ENCODE measurements around the gene OR1E1.
"Not testable (repeated sequence)": the region's sequence is repeated elsewhere in the genome, so short reads cannot be mapped to it uniquely, and the experiment has no call there.

OR1E1 gene, protein sequence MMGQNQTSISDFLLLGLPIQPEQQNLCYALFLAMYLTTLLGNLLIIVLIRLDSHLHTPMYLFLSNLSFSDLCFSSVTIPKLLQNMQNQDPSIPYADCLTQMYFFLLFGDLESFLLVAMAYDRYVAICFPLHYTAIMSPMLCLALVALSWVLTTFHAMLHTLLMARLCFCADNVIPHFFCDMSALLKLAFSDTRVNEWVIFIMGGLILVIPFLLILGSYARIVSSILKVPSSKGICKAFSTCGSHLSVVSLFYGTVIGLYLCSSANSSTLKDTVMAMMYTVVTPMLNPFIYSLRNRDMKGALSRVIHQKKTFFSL

DNA sequence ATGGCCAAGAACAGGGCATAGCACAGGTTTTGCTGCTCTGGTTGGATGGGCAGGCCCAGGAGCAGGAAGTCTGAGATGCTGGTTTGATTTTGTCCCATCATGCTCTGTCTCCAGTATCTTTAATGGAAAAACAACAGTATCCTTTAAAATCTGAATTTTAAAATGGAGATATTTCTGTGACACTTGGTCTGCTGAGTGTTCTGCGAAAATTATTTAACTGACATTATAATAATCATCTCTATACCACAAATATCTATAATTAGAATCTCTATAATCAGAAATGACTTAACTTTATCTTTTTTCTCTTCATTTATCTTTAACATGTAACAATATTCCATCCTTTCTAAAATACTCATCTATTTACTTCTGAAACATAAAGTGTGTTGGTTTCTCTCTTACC is at the start of gene OR1E1:
TSS of gene OR1E1 (minus strand) at position 101 of the 400 bp plus-strand sequence. CDS start at position 101, 0 bp downstream.
- no peak for DNase-seq

DNA sequence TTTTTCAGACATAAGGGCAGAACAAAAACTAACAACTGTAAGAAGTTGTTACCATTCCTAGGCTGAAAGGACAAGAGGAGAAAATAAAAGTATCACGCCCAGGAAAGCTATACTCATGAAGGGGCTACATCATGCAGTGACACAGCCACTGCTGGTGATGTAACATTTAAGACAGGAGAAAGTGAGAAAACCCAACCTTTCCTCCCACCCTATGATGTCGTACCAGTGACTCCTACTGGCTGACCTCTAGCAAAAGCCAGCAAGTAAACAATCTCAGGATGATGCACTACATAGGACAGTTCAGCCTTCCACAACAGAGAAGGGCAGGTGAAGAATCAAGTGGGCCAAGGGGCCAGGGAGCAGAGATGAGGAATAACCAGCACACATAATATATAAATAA is 49.4 kb upstream of the OR1E1 start:
- DNase-seq, result no peak

DNA sequence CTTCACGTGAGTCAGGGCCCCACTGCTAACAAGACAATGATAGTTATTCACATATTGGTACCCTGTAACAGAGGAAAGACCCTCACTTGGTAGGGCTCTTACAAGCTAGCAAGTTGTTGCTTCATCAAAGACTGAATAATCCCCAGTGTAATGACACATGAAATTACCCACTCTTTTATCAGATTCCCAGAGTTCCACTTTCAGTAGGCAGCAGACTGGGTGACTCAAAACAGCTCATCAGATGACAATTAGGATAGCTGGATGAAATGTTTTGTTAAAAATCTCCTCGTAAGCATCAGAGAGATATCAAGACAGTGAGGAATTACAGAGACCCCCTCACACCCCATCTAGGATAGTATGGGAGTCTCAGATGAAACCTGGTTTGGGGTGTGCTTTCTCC is 42.2 kb upstream of the OR1E1 start:
- DNase-seq, result no peak

DNA sequence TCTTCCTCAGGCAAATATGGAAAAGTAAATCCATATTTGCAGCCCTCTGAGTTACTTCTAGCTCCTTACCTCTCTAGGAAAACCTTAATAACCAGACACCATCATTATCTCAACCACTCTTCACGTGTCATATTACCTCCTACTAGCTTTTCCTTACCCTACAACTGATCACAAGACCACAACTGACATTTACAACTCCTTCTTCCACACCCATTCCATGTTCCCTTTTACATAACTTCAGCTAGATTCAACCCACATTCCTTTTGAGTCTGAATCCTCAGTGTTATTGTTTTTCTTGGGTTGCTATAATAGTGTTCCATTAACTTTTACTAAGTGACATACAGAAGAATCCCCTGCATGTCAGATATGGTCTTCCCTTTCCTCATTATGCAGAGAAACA is 40.2 kb upstream of the OR1E1 start:
- no peak for DNase-seq

DNA sequence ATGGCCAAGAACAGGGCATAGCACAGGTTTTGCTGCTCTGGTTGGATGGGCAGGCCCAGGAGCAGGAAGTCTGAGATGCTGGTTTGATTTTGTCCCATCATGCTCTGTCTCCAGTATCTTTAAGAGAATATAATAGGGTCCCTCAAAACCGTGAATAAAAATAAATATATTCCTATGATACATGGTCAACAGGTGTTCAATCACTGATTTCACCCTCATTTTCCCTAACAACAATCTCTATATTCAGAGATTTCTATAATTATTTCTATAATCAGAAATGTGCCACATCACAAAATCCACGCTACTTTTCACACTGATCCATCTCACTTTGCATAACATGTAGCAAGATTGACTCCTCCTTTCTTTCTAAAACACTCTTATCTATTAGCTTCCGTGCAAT is 35.5 kb upstream of the OR1E1 start, which contains the start of gene OR1E2:
TSS of gene OR1E2 (minus strand) at position 101 of the 400 bp plus-strand sequence. CDS start at position 101, 0 bp downstream.
- DNase-seq, result no peak

DNA sequence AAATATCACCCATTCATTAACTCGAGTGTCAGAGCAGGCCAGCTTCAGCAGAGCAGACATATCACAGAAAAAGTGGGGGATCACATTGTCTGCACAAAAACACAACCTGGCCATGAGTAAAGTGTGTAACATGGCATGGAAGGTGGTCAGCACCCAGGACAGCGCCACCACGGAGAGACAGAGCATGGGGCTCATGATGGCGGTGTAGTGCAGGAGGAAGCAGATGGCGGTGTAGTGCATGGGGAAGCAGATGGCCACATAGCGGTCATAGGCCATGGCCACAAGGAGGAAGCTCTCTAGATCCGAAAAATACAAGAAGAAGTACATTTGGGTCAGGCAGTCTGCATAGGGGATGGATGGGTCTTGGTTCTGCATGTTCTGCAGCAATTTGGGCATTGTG is 35.0 kb upstream of the OR1E1 start:
- DNase-seq, result not testable (repeated sequence)

DNA sequence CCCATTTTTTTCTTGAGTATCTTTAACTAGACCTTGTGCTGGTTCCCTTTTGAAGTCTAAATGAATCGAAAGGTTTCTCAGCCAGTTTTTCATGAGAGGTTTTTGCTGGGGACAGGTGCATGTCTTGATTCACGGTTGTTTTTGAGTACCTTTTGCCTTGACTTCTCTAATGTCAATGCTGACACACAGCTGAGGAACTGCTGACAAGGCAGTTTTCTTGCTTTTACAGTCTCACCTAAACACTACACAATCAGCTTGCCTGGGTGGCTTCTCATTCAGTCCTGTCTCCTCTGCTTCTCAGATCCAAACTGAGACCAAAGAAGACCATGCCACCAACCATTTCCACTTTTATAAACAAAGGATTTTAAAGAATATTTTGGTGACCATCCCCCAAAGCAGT is 20.0 kb upstream of the OR1E1 start:
- DNase-seq, result no peak

DNA sequence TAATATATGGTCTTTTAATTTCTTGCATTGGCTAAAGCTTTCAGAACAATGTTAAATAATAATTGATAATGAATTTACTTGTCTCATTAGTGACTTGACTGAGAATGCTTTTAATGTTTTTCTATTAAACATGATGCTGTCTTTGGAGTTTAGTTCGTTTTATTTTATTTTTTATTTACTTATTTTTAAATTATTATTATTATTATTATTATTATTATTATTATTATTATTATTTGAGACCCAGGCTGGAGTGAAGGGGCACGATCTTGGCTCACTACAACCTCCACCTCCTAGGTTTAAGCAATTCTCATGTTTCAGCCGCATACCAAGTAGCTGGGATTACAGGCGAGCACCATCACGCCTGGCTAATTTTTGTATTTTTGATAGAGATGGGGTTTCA is 17.4 kb upstream of the OR1E1 start:
- no peak for DNase-seq

DNA sequence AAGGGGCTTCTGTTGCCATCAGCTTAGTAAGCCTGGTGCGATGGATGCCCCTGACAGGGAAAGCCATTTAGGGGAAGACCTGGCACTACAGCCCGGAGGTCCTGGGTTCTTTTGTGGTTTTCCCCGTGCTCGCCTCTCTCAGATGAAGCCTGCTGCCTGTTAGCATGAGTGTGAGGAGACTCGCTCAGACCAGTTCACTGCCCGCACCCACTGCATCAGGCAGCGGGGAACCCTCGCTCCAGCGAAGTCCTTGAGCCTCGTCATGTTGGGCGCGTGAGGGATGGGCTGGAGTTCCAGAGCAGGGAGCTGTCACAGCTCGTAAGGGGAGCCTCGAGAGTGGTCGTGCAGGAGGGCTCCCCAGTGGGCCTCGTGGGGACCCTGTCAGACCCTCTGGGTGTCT is 14.0 kb upstream of the OR1E1 start:
- DNase-seq, result not testable (repeated sequence)

DNA sequence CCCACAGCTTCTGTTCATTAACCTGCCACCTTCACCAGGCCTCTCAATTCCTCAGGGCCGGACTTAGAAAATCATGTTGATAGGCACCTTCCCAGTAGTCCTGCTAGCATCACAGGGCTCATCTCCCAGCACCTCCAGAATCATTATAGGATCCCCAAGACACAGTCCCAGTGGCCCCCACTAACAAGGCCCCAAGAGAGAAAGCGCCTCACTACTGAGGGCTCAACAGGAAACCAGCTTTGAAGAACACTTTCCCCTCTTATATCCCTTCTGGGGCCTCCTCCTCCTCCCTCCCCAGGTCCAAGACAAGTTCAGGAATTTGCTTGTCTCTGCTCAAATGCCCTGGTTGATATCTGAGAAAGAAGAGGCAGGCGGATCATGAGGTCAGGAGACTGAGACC is 12.9 kb upstream of the OR1E1 start, which contains the start of gene OR3A3:
TSS of gene OR3A3 (plus strand) at position 301 of the 400 bp plus-strand sequence.
- DNase-seq, result no peak

DNA sequence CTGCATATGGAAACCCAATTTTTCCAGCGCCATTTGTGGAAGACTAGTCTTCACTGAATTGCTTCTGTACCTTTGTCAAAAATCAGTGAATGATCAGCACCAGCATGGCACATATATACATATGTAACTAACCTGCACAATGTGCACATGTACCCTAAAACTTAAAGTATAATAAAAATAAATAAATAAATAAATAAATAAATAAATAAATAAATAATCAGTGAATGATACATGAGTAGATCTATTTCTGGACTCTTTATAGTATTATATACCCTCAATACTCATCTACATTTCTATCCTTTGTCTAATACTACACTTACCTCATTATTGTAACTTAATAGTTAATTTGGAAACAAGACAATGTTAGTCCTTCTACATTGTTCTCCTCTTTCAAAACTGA is 5.6 kb upstream of the OR1E1 start:
- DNase-seq, result not testable (repeated sequence)

DNA sequence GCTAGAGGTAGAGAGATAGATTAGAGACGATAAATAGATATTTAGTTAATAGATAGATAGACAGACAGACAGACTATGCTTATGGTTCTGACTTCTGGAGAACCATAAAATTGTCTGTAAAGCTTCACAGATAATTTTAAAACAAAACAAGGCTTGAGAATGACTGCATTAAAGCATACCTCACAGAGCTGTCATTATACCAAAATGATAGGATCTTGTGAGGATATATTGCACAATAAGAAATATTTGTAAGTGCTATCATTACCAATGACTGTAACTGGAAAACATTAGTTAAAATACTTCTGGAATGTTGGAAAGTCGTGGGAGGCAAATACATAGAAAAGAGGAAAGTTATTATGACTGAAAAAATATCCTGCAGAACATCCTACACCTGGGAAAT is 3.6 kb upstream of the OR1E1 start:
- no peak for DNase-seq

DNA sequence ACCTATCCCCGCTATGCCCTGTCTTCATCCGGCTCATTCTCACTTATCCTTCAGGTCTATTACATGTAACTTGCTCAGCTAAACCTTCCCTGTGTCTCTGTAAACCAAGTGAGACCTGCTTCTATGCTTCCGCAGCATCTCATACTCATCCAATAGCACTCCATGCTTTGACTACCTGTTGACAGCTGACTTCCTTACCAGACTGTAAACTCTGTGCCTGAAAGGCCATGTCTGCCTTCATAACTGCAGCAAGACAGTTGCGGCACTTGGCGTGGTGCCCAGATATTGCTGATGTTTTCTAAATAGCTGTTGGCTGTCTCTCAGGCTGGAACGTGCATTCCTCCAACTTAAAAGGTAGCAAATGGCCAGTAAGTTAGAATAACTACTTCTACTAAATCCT is 1.8 kb upstream of the OR1E1 start:
- no peak for DNase-seq

DNA sequence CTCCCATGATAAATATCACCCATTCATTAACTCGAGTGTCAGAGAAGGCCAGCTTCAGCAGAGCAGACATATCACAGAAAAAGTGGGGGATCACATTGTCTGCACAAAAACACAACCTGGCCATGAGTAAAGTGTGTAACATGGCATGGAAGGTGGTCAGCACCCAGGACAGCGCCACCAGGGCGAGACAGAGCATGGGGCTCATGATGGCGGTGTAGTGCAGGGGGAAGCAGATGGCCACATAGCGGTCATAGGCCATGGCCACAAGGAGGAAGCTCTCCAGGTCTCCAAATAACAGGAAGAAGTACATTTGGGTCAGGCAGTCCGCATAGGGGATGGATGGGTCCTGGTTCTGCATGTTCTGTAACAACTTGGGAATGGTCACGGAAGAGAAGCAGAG is 409 bp downstream of the OR1E1 start:
- not testable (repeated sequence) for DNase-seq

DNA sequence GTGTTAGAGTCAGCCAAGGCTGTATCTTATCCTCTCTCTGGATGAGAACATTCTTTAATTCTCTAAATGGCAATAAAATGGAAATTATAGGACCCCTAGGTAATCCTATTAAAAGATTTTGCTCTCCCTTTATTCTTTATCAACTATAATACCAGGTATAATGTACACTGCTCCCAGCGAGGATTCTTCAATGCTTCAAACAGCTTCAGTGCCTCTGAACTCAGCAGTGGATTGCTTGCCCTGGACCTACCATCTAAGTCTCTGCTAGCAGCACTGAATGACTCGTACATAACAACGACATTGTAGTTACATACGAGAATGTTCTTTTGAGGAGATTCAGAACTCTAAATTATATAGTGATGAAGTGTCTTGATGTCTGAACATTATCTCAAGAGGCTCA is 8.4 kb downstream of the OR1E1 start:
- DNase-seq, result no peak

DNA sequence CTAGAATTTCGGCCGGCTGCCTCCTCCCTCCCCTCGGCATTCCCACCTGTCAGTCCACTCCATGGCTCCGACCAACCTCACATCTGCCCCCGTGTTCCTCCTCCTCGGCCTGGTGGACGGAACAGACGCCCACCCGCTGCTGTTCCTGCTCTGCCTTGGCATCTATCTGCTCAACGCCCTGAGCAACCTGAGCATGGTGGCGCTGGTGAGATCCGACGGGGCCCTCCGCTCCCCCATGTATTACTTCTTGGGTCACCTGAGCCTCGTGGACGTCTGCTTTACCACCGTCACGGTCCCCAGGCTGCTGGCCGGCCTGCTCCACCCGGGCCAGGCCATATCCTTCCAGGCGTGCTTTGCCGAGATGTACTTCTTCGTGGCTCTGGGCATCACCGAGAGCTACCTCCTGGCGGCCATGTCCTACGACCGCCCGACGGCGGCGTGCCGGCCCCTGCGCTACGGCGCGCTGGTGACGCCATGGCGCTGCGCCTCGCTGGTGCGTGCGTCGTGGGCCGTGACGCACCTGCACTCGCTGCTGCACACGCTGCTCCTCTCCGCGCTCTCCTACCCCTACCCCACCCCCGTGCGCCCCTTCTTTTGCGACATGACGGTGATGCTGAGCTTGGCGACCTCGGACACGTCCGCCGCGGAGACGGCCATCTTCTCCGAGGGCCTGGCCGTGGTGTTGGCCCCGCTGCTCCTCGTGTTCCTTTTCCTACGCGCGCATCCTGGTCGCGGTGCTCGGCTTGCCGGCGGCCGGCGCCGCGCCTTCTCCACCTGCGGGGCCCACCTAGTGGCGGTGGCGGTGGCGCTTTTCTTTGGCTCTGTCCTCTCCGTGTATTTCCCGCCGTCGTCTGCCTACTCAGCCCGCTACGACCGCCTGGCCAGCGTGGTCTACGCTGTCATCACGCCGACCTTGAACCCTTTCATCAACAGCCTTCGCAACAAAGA is 12.1 kb downstream of the OR1E1 start, which contains the start of gene OR3A2:
TSS of gene OR3A2 (minus strand) at position 440 of the 948 bp plus-strand sequence.
- no peak for DNase-seq

DNA sequence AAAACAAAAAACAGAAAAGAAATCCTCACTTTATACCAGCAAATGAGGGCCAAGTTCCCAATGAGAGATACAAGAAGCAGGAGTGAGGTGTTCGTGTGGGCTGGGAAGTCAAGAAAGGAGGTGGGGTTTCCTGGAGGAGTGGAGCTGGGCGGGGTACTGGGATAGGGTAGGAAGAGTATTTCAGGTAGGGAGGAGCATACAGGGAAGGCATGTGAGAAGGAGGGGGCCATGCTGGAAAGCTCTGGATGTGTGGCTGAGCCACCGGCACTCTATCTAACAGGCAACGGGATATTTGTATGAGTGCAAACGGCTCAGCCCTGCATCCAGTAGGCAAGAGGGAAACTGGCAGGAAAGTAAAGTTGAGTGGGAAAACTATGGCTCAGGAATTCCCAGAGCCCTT is 16.3 kb downstream of the OR1E1 start:
- no peak for DNase-seq

DNA sequence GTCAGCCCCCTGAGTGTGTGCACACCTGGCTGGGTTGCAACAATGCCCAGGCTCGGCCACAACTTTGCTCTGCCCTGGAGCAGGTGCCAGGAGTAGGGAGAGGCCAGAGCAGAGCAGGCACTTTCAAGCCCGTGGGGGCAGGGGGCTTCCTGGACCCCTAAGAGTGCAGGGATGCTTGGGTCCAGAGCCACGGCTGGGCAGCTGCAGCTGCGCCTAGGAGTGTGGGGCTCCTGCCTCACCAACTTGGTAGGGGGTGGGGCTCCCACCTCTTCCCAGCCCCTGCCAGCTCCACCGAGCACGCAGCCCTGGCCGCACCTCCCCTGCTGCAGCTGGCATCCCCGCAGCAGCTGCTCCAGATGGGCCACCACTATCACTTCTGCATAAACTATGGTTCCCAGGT is 19.9 kb downstream of the OR1E1 start:
- DNase-seq, result no peak

DNA sequence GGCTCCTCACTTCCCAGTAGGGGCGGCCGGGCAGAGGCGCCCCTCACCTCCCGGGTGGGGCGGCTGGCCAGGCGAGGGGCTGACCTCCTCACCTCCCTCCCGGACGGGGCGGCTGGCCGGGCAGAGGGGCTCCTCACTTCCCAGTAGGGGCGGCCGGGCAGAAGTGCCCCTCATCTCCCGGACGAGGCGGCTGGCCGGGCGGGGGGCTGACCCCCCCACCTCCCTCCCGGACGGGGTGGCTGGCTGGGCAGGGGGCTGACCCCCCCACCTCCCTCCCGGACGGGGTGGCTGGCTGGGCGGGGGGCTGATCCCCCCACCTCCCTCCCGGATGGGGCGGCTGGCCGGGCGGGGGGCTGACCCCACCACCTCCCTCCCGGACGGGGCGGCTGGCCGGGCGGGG is 27.0 kb downstream of the OR1E1 start:
- DNase-seq, result not testable (repeated sequence)
